Activated T-cell treated with anti-CD3 and anti-CD28 coated beads for 48 hours (primary cell): ENCODE results near the gene ADARB2.

ENCODE experiments used
- DNase-seq: peaks from one replicate; pipeline ENCODE4 v3.0.0-alpha.2; 2020; ENCODE audit warnings: low read depth

ADARB2 gene

GRCh38 chr10:1735562-1735961, 1.8 kb downstream of the ADARB2 start:
- DNase-seq: no peak

GRCh38 chr10:1734288-1734687, 3.0 kb downstream of the ADARB2 start:
- DNase-seq: no peak

- no peak for DNase-seq
These were observed 3.6 kb downstream of the ADARB2 start for GRCh38 chr10:1733720-1734119.

GRCh38 chr10:1732564-1732996, 4.7 kb downstream of the ADARB2 start:
- DNase-seq: no peak

GRCh38 chr10:1731592-1731991, 5.7 kb downstream of the ADARB2 start:
- DNase-seq: no peak

GRCh38 chr10:1729751-1730150, 7.6 kb downstream of the ADARB2 start:
- no peak for DNase-seq

- DNase-seq: no peak
These were observed 10.5 kb downstream of the ADARB2 start for GRCh38 chr10:1726861-1727260.

- no peak for DNase-seq
These were observed 12.3 kb downstream of the ADARB2 start for GRCh38 chr10:1724921-1725488.

GRCh38 chr10:1716839-1717238, 20.5 kb downstream of the ADARB2 start:
- DNase-seq: no peak

- peak; percentile 25 for DNase-seq
These were observed 21.5 kb downstream of the ADARB2 start for GRCh38 chr10:1715821-1716220.

- no peak for DNase-seq
These were observed 24.2 kb downstream of the ADARB2 start for GRCh38 chr10:1712944-1713671.

GRCh38 chr10:1712314-1712713, 25.0 kb downstream of the ADARB2 start:
- DNase-seq: no peak

- no peak for DNase-seq
These were observed 28.2 kb downstream of the ADARB2 start for GRCh38 chr10:1709161-1709560.

GRCh38 chr10:1708746-1709145, 28.6 kb downstream of the ADARB2 start:
- DNase-seq: no peak

- DNase-seq: peak; percentile 1
These were observed 30.6 kb downstream of the ADARB2 start for GRCh38 chr10:1706711-1707110.

- DNase-seq: no peak
These were observed 31.1 kb downstream of the ADARB2 start for GRCh38 chr10:1706256-1706655.

GRCh38 chr10:1698185-1698584, 39.1 kb downstream of the ADARB2 start:
- DNase-seq: no peak

- DNase-seq: no peak
These were observed 41.2 kb downstream of the ADARB2 start for GRCh38 chr10:1696106-1696505.

- DNase-seq: no peak
These were observed 47.2 kb downstream of the ADARB2 start for GRCh38 chr10:1690086-1690485.

- no peak for DNase-seq
These were observed 48.8 kb downstream of the ADARB2 start for GRCh38 chr10:1688531-1688930.

GRCh38 chr10:1687623-1688150, 49.6 kb downstream of the ADARB2 start:
- no peak for DNase-seq

- no peak for DNase-seq
These were observed 50.1 kb downstream of the ADARB2 start for GRCh38 chr10:1687190-1687589.

GRCh38 chr10:1686491-1686749, 50.9 kb downstream of the ADARB2 start:
- DNase-seq: no peak
